ENCODE results near the gene GXYLT1. TPM values are rescaled to one million over a fixed set of nuclear protein-coding genes. Genes with fewer than 3 reads are reported as not detected.

Gene GXYLT1
- total and polyA plus RNA-seq, 2 of the 13 experiments (the other 11 are each of a cell fraction or from before 2014, with no cell fraction given): 7.8 to 17.0 TPM

DNA sequence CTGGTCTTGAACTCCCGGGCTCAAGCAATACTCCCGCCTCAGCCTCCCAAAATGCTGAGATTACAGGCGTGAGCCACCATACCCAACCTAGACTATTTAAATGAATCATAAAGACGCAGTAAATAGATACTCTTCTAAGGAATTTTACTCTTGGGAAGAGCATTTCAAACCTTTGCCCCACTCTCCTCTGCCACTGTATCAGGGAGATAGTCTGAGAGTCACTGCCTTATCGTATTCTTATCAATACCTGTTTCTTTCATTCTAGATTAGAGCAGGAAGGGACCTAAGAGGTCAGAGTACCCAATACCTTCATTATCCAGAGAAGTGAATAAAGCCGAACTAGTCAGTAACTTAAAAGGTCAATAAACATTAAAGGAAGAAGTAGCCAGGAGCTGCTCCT is 15.8 kb downstream of the GXYLT1 start:
- no peaks in the 10 kb centered on the region for H3K9me3 ChIP-seq (ENCODE audit: low read length)
- WGBS (ENCODE audit: low lambda C conversion rate): 95% methylated on average over 6 of the region's 6 CpGs
- H3K4me3 ChIP-seq (replicated peaks in 1 of 3; ENCODE audit: insufficient read depth in 1 of 3, low read depth in 2 of 3, low read length in 3 of 3): no peak overlapping the region
- no peak overlapping the region for H2AFZ ChIP-seq (ENCODE audit: low read length)
- H3K27me3 ChIP-seq (ENCODE audit: control insufficient read depth in 1 of 2, insufficient read depth in 2 of 2, low read length in 2 of 2): no peaks in the 10 kb centered on the region
- H3K79me2 ChIP-seq (ENCODE audit: insufficient read depth, low read length): peaks cover 46% of the 10 kb centered on the region
- no peak for DNase-seq (ENCODE audit: low spot score)
- no peaks in the 10 kb centered on the region; a peak in 1 of 5 replicates for H3K36me3 ChIP-seq (replicated peaks in 1 of 2; ENCODE audit: control insufficient read depth in 1 of 2, insufficient read depth in 2 of 2, low read length in 2 of 2)
- no peaks in the 10 kb centered on the region for H4K20me1 ChIP-seq (ENCODE audit: insufficient read depth, low read length)
- H3K4me1 ChIP-seq (ENCODE audit: insufficient read depth, low read length): peaks cover 19% of the 10 kb centered on the region
- no peak overlapping the region for H3K4me2 ChIP-seq (ENCODE audit: low read depth, low read length)
- FAIRE-seq: no peak
- no peak overlapping the region for H3K9ac ChIP-seq (ENCODE audit: insufficient read depth, low read depth, low read length)
- intact Hi-C loops (cut with micrococcal nuclease; ENCODE audit: unreplicated experiment) (loop anchor here (1.0 kb wide), 2 partner anchors 203 to 243 kb away; no protein-coding TSS in a partner anchor), in situ Hi-C loops (cut with HindIII; ENCODE audit: extremely low pct_ligation_motif_present, low pct_unique_long_range_greater_than_20kb) (no loop called here)
- CTCF ChIA-PET (ENCODE audit: low intra/inter-chr PET ratio, low total read pairs): interaction anchor here (1.3 to 2.5 kb wide), 3 partner anchors 108 to 243 kb away, joined by 5 to 21 read pairs (median 16); no protein-coding TSS in a partner anchor
- no peak overlapping the region for H3K27ac ChIP-seq (ENCODE audit: extremely low read length, insufficient read depth, low read length)
- no TSS peak for BruUV-seq (replicated peaks)
- POLR2A ChIA-PET: no interaction called here
- ATAC-seq: no peak
- TF ChIP-seq, protein P1, sequence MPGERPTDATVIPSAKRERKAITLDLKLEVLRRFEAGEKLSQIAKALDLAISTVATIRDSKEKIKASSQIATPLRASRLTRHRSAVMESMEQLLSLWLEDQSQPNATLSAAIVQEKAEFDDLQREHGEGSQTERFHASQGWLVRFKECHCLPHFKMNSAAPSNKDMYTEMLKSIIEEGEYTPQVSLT (CRISPR knock-in tag; IDR thresholded peaks at IDR 0.05; ENCODE audit: borderline replicate concordance, low read depth): no peak
- TF ChIP-seq, protein P2, sequence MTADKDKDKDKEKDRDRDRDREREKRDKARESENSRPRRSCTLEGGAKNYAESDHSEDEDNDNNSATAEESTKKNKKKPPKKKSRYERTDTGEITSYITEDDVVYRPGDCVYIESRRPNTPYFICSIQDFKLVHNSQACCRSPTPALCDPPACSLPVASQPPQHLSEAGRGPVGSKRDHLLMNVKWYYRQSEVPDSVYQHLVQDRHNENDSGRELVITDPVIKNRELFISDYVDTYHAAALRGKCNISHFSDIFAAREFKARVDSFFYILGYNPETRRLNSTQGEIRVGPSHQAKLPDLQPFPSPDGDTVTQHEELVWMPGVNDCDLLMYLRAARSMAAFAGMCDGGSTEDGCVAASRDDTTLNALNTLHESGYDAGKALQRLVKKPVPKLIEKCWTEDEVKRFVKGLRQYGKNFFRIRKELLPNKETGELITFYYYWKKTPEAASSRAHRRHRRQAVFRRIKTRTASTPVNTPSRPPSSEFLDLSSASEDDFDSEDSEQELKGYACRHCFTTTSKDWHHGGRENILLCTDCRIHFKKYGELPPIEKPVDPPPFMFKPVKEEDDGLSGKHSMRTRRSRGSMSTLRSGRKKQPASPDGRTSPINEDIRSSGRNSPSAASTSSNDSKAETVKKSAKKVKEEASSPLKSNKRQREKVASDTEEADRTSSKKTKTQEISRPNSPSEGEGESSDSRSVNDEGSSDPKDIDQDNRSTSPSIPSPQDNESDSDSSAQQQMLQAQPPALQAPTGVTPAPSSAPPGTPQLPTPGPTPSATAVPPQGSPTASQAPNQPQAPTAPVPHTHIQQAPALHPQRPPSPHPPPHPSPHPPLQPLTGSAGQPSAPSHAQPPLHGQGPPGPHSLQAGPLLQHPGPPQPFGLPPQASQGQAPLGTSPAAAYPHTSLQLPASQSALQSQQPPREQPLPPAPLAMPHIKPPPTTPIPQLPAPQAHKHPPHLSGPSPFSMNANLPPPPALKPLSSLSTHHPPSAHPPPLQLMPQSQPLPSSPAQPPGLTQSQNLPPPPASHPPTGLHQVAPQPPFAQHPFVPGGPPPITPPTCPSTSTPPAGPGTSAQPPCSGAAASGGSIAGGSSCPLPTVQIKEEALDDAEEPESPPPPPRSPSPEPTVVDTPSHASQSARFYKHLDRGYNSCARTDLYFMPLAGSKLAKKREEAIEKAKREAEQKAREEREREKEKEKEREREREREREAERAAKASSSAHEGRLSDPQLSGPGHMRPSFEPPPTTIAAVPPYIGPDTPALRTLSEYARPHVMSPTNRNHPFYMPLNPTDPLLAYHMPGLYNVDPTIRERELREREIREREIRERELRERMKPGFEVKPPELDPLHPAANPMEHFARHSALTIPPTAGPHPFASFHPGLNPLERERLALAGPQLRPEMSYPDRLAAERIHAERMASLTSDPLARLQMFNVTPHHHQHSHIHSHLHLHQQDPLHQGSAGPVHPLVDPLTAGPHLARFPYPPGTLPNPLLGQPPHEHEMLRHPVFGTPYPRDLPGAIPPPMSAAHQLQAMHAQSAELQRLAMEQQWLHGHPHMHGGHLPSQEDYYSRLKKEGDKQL (CRISPR knock-in tag; IDR thresholded peaks at IDR 0.05; ENCODE audit: low read depth): no peak
- TF ChIP-seq SRSF4 (IDR thresholded peaks at IDR 0.05; ENCODE audit: low read depth, low read length, poor library complexity, severe bottlenecking): no peak
- TF ChIP-seq TCF12 (IDR thresholded peaks at IDR 0.05): no peak
- TF ChIP-seq TCF12 (CRISPR knock-in tag; IDR thresholded peaks at IDR 0.05): no peak
- no peak for TF ChIP-seq ZNF460 (CRISPR knock-in tag; IDR thresholded peaks at IDR 0.05; ENCODE audit: borderline replicate concordance)
- TF ChIP-seq, protein P3, sequence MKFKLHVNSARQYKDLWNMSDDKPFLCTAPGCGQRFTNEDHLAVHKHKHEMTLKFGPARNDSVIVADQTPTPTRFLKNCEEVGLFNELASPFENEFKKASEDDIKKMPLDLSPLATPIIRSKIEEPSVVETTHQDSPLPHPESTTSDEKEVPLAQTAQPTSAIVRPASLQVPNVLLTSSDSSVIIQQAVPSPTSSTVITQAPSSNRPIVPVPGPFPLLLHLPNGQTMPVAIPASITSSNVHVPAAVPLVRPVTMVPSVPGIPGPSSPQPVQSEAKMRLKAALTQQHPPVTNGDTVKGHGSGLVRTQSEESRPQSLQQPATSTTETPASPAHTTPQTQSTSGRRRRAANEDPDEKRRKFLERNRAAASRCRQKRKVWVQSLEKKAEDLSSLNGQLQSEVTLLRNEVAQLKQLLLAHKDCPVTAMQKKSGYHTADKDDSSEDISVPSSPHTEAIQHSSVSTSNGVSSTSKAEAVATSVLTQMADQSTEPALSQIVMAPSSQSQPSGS (CRISPR knock-in tag; IDR thresholded peaks at IDR 0.05): no peak
- TF ChIP-seq, protein P4, sequence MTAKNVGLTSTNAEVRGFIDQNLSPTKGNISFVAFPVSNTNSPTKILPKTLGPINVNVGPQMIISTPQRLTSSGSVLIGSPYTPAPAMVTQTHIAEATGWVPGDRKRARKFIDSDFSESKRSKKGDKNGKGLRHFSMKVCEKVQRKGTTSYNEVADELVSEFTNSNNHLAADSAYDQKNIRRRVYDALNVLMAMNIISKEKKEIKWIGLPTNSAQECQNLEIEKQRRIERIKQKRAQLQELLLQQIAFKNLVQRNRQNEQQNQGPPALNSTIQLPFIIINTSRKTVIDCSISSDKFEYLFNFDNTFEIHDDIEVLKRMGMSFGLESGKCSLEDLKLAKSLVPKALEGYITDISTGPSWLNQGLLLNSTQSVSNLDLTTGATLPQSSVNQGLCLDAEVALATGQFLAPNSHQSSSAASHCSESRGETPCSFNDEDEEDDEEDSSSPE (CRISPR knock-in tag; IDR thresholded peaks at IDR 0.05): no peak
- no peak for TF ChIP-seq ZBTB7A (CRISPR knock-in tag; IDR thresholded peaks at IDR 0.05)
- TF ChIP-seq ZSCAN22 (CRISPR knock-in tag; IDR thresholded peaks at IDR 0.05): no peak
- TF ChIP-seq, protein P5, sequence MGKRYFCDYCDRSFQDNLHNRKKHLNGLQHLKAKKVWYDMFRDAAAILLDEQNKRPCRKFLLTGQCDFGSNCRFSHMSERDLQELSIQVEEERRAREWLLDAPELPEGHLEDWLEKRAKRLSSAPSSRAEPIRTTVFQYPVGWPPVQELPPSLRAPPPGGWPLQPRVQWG (CRISPR knock-in tag; IDR thresholded peaks at IDR 0.05; ENCODE audit: borderline replicate concordance, low read depth): no peak
- TF ChIP-seq YEATS2 (CRISPR knock-in tag; IDR thresholded peaks at IDR 0.05; ENCODE audit: borderline replicate concordance): no peak
- no peak for TF ChIP-seq ZNF850 (CRISPR knock-in tag; conservative IDR thresholded peaks at IDR 0.05)
- TF ChIP-seq HDAC2 (CRISPR knock-in tag; IDR thresholded peaks at IDR 0.05): no peak
- TF ChIP-seq DR1 (CRISPR knock-in tag; IDR thresholded peaks at IDR 0.05): no peak
- TF ChIP-seq, protein P6, sequence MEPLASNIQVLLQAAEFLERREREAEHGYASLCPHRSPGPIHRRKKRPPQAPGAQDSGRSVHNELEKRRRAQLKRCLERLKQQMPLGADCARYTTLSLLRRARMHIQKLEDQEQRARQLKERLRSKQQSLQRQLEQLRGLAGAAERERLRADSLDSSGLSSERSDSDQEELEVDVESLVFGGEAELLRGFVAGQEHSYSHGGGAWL (CRISPR knock-in tag; IDR thresholded peaks at IDR 0.05): no peak

Measured in HepG2 (cell line).